MM.1S (cell line): Measurements from ENCODE around the gene MTHFD1L.

Source experiments
- EZH2 ChIP-seq: fragments of 300-600 bp; sonication (generic); optimal IDR thresholded peaks from 2 replicates; pipeline ENCODE3; 2017; ENCODE audit warnings: low read depth, mild to moderate bottlenecking, antibody characterized with exemption, low read length, mixed read lengths
- TF ChIP-seq, protein P1 (sequence below): fragments of 300-600 bp; sonication (generic); IDR thresholded peaks from 2 replicates; pipeline ENCODE4 v1.5.1; 2016; ENCODE audit warnings: antibody characterized with exemption, low read length, mixed read lengths

DNA sequence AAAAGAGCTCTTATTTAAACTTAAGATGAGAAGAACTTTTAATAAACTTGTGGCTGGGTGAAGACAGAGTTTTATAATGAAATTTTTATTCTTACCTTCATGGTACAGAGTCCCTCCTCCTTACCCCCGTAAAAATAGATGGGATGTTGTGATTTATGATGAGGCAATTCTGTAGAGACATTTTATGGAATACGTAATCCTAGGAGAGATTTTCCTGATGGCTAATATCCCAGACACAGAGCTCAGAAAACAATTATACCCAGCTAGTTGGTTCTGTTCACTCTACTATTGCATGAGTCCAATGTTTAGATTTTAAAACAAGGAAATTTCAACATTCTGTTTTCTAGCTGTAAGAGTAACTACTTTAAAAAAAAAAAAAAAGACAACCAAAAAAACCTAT, 43.4 kb downstream of the MTHFD1L start:
- TF ChIP-seq, protein P1, sequence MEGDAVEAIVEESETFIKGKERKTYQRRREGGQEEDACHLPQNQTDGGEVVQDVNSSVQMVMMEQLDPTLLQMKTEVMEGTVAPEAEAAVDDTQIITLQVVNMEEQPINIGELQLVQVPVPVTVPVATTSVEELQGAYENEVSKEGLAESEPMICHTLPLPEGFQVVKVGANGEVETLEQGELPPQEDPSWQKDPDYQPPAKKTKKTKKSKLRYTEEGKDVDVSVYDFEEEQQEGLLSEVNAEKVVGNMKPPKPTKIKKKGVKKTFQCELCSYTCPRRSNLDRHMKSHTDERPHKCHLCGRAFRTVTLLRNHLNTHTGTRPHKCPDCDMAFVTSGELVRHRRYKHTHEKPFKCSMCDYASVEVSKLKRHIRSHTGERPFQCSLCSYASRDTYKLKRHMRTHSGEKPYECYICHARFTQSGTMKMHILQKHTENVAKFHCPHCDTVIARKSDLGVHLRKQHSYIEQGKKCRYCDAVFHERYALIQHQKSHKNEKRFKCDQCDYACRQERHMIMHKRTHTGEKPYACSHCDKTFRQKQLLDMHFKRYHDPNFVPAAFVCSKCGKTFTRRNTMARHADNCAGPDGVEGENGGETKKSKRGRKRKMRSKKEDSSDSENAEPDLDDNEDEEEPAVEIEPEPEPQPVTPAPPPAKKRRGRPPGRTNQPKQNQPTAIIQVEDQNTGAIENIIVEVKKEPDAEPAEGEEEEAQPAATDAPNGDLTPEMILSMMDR: no peak
- no peak for TF ChIP-seq EZH2
